Measurements from ENCODE around the gene OLFM1.

OLFM1 gene

GRCh38 chr9:135065151-135065550 lies 22.3 kb upstream of the OLFM1 start:
- DNase-seq (ENCODE audit: low read depth, low spot score), result no peak
- no peak for TF ChIP-seq POLR2AphosphoS5 (IDR thresholded peaks at IDR 0.05; ENCODE audit: borderline replicate concordance, low read depth, low read length)
- TF ChIP-seq FOXP2 (optimal IDR thresholded peaks at IDR 0.05; ENCODE audit: control extremely low read depth, extremely low read length, insufficient read depth), result no peak
- no peak for TF ChIP-seq EZH2 (IDR thresholded peaks at IDR 0.05)
- Histone ChIP-seq H3K4me3 (no peak overlapping the region), H3K36me3 (ENCODE audit: insufficient read depth, low read length) (no peaks in the 10 kb centered on the region), H3K27ac (no peak overlapping the region), H3K9ac (ENCODE audit: insufficient read length) (no peak overlapping the region), H3K9me3 (ENCODE audit: low read depth, low read length) (no peaks in the 10 kb centered on the region)

GRCh38 chr9:135065804-135066203 lies 21.7 kb upstream of the OLFM1 start:
- H3K27ac ChIP-seq, result no peak overlapping the region

GRCh38 chr9:135066291-135066690 lies 21.2 kb upstream of the OLFM1 start:
- DNase-seq (ENCODE audit: low read depth, low spot score), result no peak
- H3K9ac ChIP-seq (ENCODE audit: insufficient read length), result no peak overlapping the region

More at GRCh38 chr9:135065804-135066203, 21.7 kb upstream of the OLFM1 start:
- no peak for DNase-seq (ENCODE audit: low read depth, low spot score)
- H3K9ac ChIP-seq (ENCODE audit: insufficient read length), result no peak overlapping the region
- H3K9me3 ChIP-seq (ENCODE audit: low read depth, low read length), result no peaks in the 10 kb centered on the region
- no peak for TF ChIP-seq POLR2AphosphoS5 (IDR thresholded peaks at IDR 0.05; ENCODE audit: borderline replicate concordance, low read depth, low read length)
- no peak for TF ChIP-seq FOXP2 (optimal IDR thresholded peaks at IDR 0.05; ENCODE audit: control extremely low read depth, extremely low read length, insufficient read depth)
- no peak for TF ChIP-seq EZH2 (IDR thresholded peaks at IDR 0.05)
- H3K4me3 ChIP-seq, result no peak overlapping the region
- H3K36me3 ChIP-seq (ENCODE audit: insufficient read depth, low read length), result no peaks in the 10 kb centered on the region

GRCh38 chr9:135067096-135067710 lies 20.3 kb upstream of the OLFM1 start:
- H3K4me3 ChIP-seq, result no peak overlapping the region
- no peak overlapping the region for H3K27ac ChIP-seq
- DNase-seq (ENCODE audit: low read depth, low spot score), result no peak

More at GRCh38 chr9:135066291-135066690, 21.2 kb upstream of the OLFM1 start:
- Histone ChIP-seq H3K4me3 (no peak overlapping the region), H3K9me3 (ENCODE audit: low read depth, low read length) (no peaks in the 10 kb centered on the region), H3K36me3 (ENCODE audit: insufficient read depth, low read length) (no peaks in the 10 kb centered on the region), H3K27ac (no peak overlapping the region)
- TF ChIP-seq EZH2 (IDR thresholded peaks at IDR 0.05), result no peak
- TF ChIP-seq POLR2AphosphoS5 (IDR thresholded peaks at IDR 0.05; ENCODE audit: borderline replicate concordance, low read depth, low read length), result no peak
- TF ChIP-seq FOXP2 (optimal IDR thresholded peaks at IDR 0.05; ENCODE audit: control extremely low read depth, extremely low read length, insufficient read depth), result no peak

GRCh38 chr9:135068776-135069415 lies 18.6 kb upstream of the OLFM1 start:
- no peaks in the 10 kb centered on the region for H3K9me3 ChIP-seq (ENCODE audit: low read depth, low read length)
- H3K9ac ChIP-seq (ENCODE audit: insufficient read length), result no peak overlapping the region
- TF ChIP-seq EZH2 (IDR thresholded peaks at IDR 0.05), result no peak
- TF ChIP-seq POLR2AphosphoS5 (IDR thresholded peaks at IDR 0.05; ENCODE audit: borderline replicate concordance, low read depth, low read length), result no peak
- TF ChIP-seq FOXP2 (optimal IDR thresholded peaks at IDR 0.05; ENCODE audit: control extremely low read depth, extremely low read length, insufficient read depth), result no peak
- H3K4me3 ChIP-seq, result no peak overlapping the region
- no peaks in the 10 kb centered on the region for H3K36me3 ChIP-seq (ENCODE audit: insufficient read depth, low read length)
- H3K27ac ChIP-seq, result no peak overlapping the region
- no peak for DNase-seq (ENCODE audit: low read depth, low spot score)

More at GRCh38 chr9:135067096-135067710, 20.3 kb upstream of the OLFM1 start:
- H3K9ac ChIP-seq (ENCODE audit: insufficient read length), result no peak overlapping the region
- H3K36me3 ChIP-seq (ENCODE audit: insufficient read depth, low read length), result no peaks in the 10 kb centered on the region
- H3K9me3 ChIP-seq (ENCODE audit: low read depth, low read length), result no peaks in the 10 kb centered on the region
- no peak for TF ChIP-seq POLR2AphosphoS5 (IDR thresholded peaks at IDR 0.05; ENCODE audit: borderline replicate concordance, low read depth, low read length)
- no peak for TF ChIP-seq EZH2 (IDR thresholded peaks at IDR 0.05)
- TF ChIP-seq FOXP2 (optimal IDR thresholded peaks at IDR 0.05; ENCODE audit: control extremely low read depth, extremely low read length, insufficient read depth), result no peak

- Histone ChIP-seq H3K36me3 (ENCODE audit: insufficient read depth, low read length) (no peaks in the 10 kb centered on the region), H3K4me3 (no peak overlapping the region), H3K9ac (ENCODE audit: insufficient read length) (no peak overlapping the region), H3K27ac (no peak overlapping the region), H3K9me3 (ENCODE audit: low read depth, low read length) (no peaks in the 10 kb centered on the region)
- TF ChIP-seq FOXP2 (optimal IDR thresholded peaks at IDR 0.05; ENCODE audit: control extremely low read depth, extremely low read length, insufficient read depth) (no peak), EZH2 (IDR thresholded peaks at IDR 0.05) (no peak), POLR2AphosphoS5 (IDR thresholded peaks at IDR 0.05; ENCODE audit: borderline replicate concordance, low read depth, low read length) (no peak)
- no peak for DNase-seq (ENCODE audit: low read depth, low spot score)
Observed at GRCh38 chr9:135069558-135070197, 17.8 kb upstream of the OLFM1 start.

GRCh38 chr9:135070198-135070951 lies 17.1 kb upstream of the OLFM1 start:
- Histone ChIP-seq H3K36me3 (ENCODE audit: insufficient read depth, low read length) (no peaks in the 10 kb centered on the region), H3K9me3 (ENCODE audit: low read depth, low read length) (no peaks in the 10 kb centered on the region), H3K9ac (ENCODE audit: insufficient read length) (no peak overlapping the region), H3K27ac (no peak overlapping the region), H3K4me3 (no peak overlapping the region)
- no peak for DNase-seq (ENCODE audit: low read depth, low spot score)
- TF ChIP-seq EZH2 (IDR thresholded peaks at IDR 0.05) (no peak), POLR2AphosphoS5 (IDR thresholded peaks at IDR 0.05; ENCODE audit: borderline replicate concordance, low read depth, low read length) (no peak), FOXP2 (optimal IDR thresholded peaks at IDR 0.05; ENCODE audit: control extremely low read depth, extremely low read length, insufficient read depth) (no peak)

Data from SK-N-MC (cell line).